NCI-H1417 (cell line): ENCODE data around the gene MS4A10.
A peak's percentile ranks its signal among the peaks of the same experiment; 100 is the strongest.

Experiments used
- DNase-seq, 3 experiments: peaks; one replicate each; lab custom pipeline; 2025; lab: John Stamatoyannopoulos, UW

Gene MS4A10

GRCh38 chr11:60765355-60765754 lies 19.8 kb upstream of the MS4A10 start:
- no peak for DNase-seq

- no peak for DNase-seq
Observed at GRCh38 chr11:60766547-60766946, 18.6 kb upstream of the MS4A10 start.

GRCh38 chr11:60767388-60767811 lies 17.7 kb upstream of the MS4A10 start:
- no peak for DNase-seq

- DNase-seq, result no peak
Observed at GRCh38 chr11:60768202-60768601, 16.9 kb upstream of the MS4A10 start.

DNA sequence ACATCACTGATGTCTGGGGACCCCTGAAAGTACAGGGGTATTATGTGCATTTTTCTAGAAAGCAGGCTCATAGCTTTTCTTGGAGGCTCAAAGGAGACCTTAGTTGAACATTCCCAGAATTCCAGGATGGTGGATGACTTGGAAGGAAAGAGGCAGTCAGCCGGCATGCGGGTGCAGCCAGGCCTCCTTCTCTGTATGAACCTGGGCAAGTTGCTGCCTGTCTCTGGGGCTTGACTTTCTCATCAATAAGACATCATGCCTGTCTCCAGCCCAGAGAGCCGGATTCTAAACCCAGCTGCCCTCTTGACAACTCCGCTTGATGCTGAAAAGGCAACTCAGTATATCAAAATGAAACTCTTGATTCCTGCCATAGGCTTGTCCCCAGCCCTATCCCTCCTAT lies 15.9 kb upstream of the MS4A10 start:
- DNase-seq, result no peak

- DNase-seq, result peak in 2 of 3 experiments; percentile 20 to 56
Observed at GRCh38 chr11:60769811-60770210, 15.3 kb upstream of the MS4A10 start.

GRCh38 chr11:60771146-60771545 lies 14.0 kb upstream of the MS4A10 start:
- DNase-seq, result no peak

- DNase-seq, result no peak
Observed at GRCh38 chr11:60771879-60772525, 13.1 kb upstream of the MS4A10 start.

DNA sequence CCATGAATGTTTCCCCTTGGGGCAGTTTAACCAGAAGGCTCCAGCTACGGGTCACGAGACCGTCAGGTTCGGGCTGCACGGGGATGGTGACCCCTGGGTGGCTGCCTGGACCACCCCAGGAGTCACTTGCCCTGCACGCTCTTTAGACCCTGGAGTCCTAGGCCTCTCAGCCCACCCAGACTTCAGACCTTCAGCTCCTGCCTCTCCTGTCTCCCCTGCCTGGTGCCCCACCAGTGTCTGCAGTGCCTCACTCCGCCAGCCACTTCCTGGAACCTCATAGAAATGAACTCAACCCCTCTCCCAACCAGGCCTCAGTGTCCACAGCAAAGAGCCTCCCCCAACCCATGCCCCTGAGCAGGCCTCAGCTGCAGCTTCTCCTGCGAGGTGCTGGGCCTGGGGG lies 12.5 kb upstream of the MS4A10 start:
- DNase-seq, result no peak

DNA sequence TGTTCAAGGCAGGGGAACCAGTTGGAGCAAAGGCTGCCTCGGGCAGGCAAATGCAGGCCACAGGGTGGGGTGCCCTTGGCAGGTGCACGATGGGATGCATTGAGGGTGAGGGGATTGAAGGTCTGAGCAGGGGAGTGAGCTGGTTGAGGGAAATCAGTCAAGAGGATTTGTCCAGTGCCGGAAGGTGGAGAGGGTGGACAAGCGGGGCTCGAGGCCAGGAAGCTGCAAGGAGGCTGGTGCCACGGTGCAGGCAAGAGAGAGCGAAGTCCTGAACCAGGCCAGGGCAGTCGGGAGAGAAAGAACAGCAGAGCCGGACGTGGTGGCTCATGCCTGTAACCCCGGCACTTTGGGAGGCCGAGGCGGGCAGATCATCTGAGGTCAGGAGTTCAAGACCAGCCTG lies 10.4 kb upstream of the MS4A10 start:
- no peak for DNase-seq

DNA sequence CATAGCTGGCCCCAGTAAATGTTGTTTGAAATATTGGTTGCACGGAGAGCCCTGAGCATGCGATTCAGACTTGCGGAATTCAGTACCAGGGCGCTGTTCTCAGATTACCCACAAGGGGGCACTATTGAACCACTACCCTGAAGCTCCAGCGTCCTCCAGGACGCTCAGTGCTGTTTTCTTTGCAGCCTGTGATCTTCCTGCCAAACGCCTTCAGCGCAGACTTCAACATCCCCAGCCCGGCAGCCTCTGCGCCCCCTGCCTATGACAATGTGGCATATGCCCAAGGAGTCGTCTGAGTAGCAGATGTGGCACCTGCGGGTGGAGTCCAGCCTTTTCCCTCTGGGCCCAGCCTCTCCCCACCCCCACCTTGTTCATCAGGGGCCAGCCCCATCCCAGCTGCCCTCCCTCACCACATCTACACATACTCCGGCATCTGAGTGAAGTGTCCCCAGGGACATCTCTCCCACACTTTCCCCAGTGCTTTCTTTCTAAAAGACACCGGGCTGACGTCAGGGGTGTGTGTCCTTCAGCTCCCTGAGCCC lies 9.6 kb upstream of the MS4A10 start:
- peak; percentile 76 to 96 (median 85) for DNase-seq

GRCh38 chr11:60776167-60776566 lies 9.0 kb upstream of the MS4A10 start:
- no peak for DNase-seq

GRCh38 chr11:60777106-60777505 lies 8.0 kb upstream of the MS4A10 start:
- no peak for DNase-seq

GRCh38 chr11:60777572-60777971 lies 7.6 kb upstream of the MS4A10 start:
- DNase-seq, result no peak

- no peak for DNase-seq
Observed at GRCh38 chr11:60780065-60780464, 5.1 kb upstream of the MS4A10 start.

GRCh38 chr11:60780774-60781173 lies 4.4 kb upstream of the MS4A10 start:
- DNase-seq, result peak in 1 of 3 experiments; percentile 9

GRCh38 chr11:60781286-60781980 lies 3.7 kb upstream of the MS4A10 start:
- no peak for DNase-seq

DNA sequence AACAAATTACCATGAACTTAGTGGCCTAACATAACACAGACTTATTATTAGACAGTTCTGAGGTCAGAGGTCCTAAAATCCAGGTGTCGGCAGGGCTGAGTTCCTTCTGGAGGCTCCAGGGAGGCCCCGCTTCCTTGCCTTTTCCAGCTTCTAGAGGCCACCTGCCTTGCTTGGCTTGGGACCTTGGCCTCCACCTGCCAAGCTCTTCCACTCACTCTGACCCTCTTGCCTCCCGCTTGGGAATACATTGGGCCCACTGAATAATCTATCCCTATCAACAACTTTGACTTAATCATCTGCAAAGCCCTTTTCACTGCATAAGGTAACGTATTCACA lies 3.2 kb upstream of the MS4A10 start:
- DNase-seq, result no peak

- DNase-seq, result no peak
Observed at GRCh38 chr11:60782393-60783140, 2.6 kb upstream of the MS4A10 start.

DNA sequence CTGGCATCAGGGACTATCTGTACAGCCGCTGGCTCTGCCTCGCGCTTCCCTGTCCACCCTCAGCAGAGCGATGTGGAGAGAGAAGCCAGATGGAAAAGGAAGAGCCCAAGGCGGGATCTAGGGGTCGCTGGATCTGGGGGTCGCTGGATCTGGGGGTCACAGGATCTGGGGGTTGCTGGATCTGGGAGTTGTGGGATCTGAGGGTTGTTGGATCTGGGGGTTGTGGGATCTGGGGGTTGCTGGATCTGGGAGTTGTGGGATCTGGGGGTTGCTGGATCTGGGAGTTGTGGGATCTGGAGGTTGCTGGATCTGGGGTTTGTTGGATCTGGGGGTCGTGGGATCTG lies 2.0 kb upstream of the MS4A10 start:
- no peak for DNase-seq

GRCh38 chr11:60783911-60784310 lies 1.2 kb upstream of the MS4A10 start:
- no peak for DNase-seq

GRCh38 chr11:60785806-60786361 lies 751 bp downstream of the MS4A10 start:
- DNase-seq, result no peak
